ENCODE results near the gene RAC3. TPM values are rescaled to one million over a fixed set of nuclear protein-coding genes. Genes with fewer than 3 reads are reported as not detected.

RAC3 gene
- total RNA-seq, 1 experiment from 2014 or later, result 120 TPM

DNA sequence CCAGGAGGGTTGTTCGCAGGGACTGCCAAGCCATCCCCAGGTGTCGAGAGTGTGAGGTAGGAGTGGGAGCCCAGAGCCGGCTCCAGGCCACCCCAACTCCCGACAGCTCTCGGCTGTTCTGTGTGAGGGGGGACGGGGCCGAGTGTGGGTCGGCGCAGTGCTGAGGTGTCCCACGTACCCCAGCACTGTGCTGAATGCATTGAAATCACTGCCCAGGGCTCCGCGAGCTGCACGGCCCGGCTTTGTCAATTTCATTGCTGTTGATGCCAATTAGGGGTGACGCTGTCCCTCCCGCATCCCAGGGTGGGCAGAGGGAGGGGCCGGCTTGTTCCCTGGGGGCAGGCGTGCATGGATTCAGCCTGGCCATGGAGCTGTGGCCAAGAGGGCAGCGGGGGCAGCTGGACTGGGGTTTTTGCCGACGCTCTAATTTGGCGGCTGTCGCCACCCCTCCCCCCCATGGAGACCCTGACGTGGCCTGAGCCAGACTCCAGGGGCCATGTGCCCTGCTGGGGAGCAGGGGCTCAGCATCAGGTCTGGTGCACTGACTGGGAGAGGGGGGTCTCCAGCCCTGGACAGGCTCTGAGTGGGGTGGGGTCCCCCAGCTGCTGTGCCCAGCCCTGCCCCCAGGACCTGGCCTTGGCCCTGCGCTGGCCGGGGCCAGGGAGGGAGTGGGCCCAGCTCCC, 23.1 kb upstream of the RAC3 start (continued):
- no peak for TF ChIP-seq ZBTB33 (IDR thresholded peaks at IDR 0.05; ENCODE audit: extremely low read depth, insufficient replicate concordance, low read length)
- no peak for TF ChIP-seq TCF7L2 (IDR thresholded peaks at IDR 0.05; ENCODE audit: borderline replicate concordance, extremely low read depth, insufficient read depth, insufficient read length)
- TF ChIP-seq YY1 (IDR thresholded peaks at IDR 0.05; ENCODE audit: extremely low read depth, insufficient replicate concordance, low read depth, low read length), result no peak
- no peak for TF ChIP-seq EGR1 (IDR thresholded peaks at IDR 0.05; ENCODE audit: low read depth)

DNA sequence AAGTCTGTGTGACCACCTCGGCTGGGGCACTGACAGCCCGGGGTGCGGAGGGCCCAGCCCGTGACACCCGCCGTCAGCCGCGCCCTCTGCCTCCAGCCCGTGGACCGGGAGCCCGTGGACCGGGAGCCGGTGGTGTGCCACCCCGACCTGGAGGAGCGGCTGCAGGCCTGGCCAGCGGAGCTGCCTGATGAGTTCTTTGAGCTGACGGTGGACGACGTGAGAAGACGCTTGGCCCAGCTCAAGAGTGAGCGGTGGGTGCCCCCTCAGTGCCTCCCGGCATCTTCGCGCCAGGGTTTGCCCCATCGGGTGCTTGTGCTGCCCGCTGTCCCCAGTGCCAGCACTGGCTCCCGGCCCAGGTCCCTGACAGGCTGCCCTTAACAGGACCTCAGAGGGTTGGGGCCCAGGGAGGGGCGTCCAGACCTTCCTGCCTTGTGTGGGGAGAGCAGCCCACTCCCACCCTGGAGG, 22.5 kb upstream of the RAC3 start:
- CTCF ChIA-PET, result no interaction called here
- Histone ChIP-seq H3K9ac (ENCODE audit: low read length) (no peak overlapping the region), H3K36me3 (ENCODE audit: control insufficient read depth in 1 of 2, insufficient read depth in 2 of 2, low read length in 2 of 2) (no peaks in the 10 kb centered on the region), H3K4me3 (replicated peaks in 1 of 2; ENCODE audit: low read depth in 1 of 2, low read length in 2 of 2) (no peak overlapping the region), H3K4me2 (ENCODE audit: low read length) (no peak overlapping the region), H3K79me2 (ENCODE audit: insufficient read depth, low read length) (no peaks in the 10 kb centered on the region), H2AFZ (ENCODE audit: low read depth, low read length, poor library complexity, severe bottlenecking) (no peak overlapping the region), H3K9me2 (ENCODE audit: insufficient read depth) (no peaks in the 10 kb centered on the region), H3K27me3 (ENCODE audit: insufficient read depth, low read length) (no peaks in the 10 kb centered on the region), H3K9me3 (ENCODE audit: control insufficient read depth in 1 of 2, insufficient read depth in 1 of 2, low read depth in 1 of 2, low read length in 2 of 2) (no peaks in the 10 kb centered on the region), H3K27ac (ENCODE audit: low read depth, low read length) (no peak overlapping the region), H4K20me1 (ENCODE audit: insufficient read depth) (no peaks in the 10 kb centered on the region), H3K4me1 (ENCODE audit: control insufficient read depth in 1 of 2, insufficient read depth in 2 of 2, low read length in 2 of 2) (peaks cover 11 to 17% of the 10 kb centered on the region in 2 experiments)
- DNase-seq (ENCODE audit: low read depth, low spot score), result no peak
- RAD21 ChIA-PET (ENCODE audit: low non-redundant PET in 1 of 2, low total read pairs in 2 of 2, uncharacterized antibody in 2 of 2, unreplicated experiment in 2 of 2), result no interaction called here
- no peak for ATAC-seq
- intact Hi-C loops (cut with micrococcal nuclease), result no loop called here
- no TSS peak for BruUV-seq (replicated peaks)
- no peak for TF ChIP-seq SRF (IDR thresholded peaks at IDR 0.05; ENCODE audit: low read depth)
- POLR2A ChIA-PET, result no interaction called here
